ENCODE results near the gene DCLK2.
"Not testable (repeated sequence)": the region's sequence is repeated elsewhere in the genome, so short reads cannot be mapped to it uniquely, and the experiment has no call there.

DCLK2 gene

GRCh38 chr4:150181536-150181935 is 103.3 kb downstream of the DCLK2 start:
- ChIA-PET POLR2A (no interaction called here), CTCF (interaction anchor here (1.2 kb wide), 1 partner anchor 9 kb away, joined by 3 read pairs; no protein-coding TSS in a partner anchor)

GRCh38 chr4:150182794-150183193 is 104.5 kb downstream of the DCLK2 start:
- ChIA-PET CTCF (interaction anchor here (1.2 kb wide), 1 partner anchor 8 kb away, joined by 3 read pairs; no protein-coding TSS in a partner anchor), POLR2A (no interaction called here)
- no peak for TF ChIP-seq CTCF (IDR thresholded peaks at IDR 0.05; ENCODE audit: control extremely low read depth, extremely low read depth, low read depth, missing control alignments)

More at GRCh38 chr4:150181536-150181935, 103.3 kb downstream of the DCLK2 start:
- TF ChIP-seq CTCF (IDR thresholded peaks at IDR 0.05; ENCODE audit: control extremely low read depth, extremely low read depth, low read depth, missing control alignments) = no peak
- DNase-seq (ENCODE audit: extremely low spot score) = no peak

GRCh38 chr4:150185033-150185432 is 106.8 kb downstream of the DCLK2 start:
- CTCF ChIA-PET; DNase-seq (ENCODE audit: extremely low spot score); POLR2A ChIA-PET: not testable (repeated sequence)

More at GRCh38 chr4:150182794-150183193, 104.5 kb downstream of the DCLK2 start:
- no peak for DNase-seq (ENCODE audit: extremely low spot score)

GRCh38 chr4:150192986-150193385 is 114.7 kb downstream of the DCLK2 start:
- no peak for TF ChIP-seq CTCF (IDR thresholded peaks at IDR 0.05; ENCODE audit: control extremely low read depth, extremely low read depth, low read depth, missing control alignments)
- ChIA-PET CTCF (interaction anchor here (1.2 to 2.3 kb wide), 2 partner anchors 11 to 13 kb away, joined by 3 to 6 read pairs; no protein-coding TSS in a partner anchor), POLR2A (no interaction called here)
- DNase-seq (ENCODE audit: extremely low spot score) = no peak

GRCh38 chr4:150197256-150197655 is 119.0 kb downstream of the DCLK2 start:
- POLR2A ChIA-PET; DNase-seq (ENCODE audit: extremely low spot score); CTCF ChIA-PET: not testable (repeated sequence)

GRCh38 chr4:150199056-150199455 is 120.8 kb downstream of the DCLK2 start:
- POLR2A ChIA-PET = no interaction called here
- CTCF ChIA-PET = interaction anchor here (1.3 kb wide), 1 partner anchor 24 kb away, joined by 3 read pairs; no protein-coding TSS in a partner anchor
- TF ChIP-seq CTCF (IDR thresholded peaks at IDR 0.05; ENCODE audit: control extremely low read depth, extremely low read depth, low read depth, missing control alignments) = no peak
- no peak for DNase-seq (ENCODE audit: extremely low spot score)

GRCh38 chr4:150205016-150205415 is 126.8 kb downstream of the DCLK2 start:
- no peak for TF ChIP-seq CTCF (IDR thresholded peaks at IDR 0.05; ENCODE audit: control extremely low read depth, extremely low read depth, low read depth, missing control alignments)
- POLR2A ChIA-PET = no interaction called here
- DNase-seq (ENCODE audit: extremely low spot score) = no peak
- CTCF ChIA-PET = no interaction called here

- ChIA-PET POLR2A (no interaction called here), CTCF (interaction anchor here (1.2 to 1.8 kb wide), 5 partner anchors 11 to 195 kb away, joined by 3 to 5 read pairs (median 3); no protein-coding TSS in a partner anchor)
- TF ChIP-seq CTCF (IDR thresholded peaks at IDR 0.05; ENCODE audit: control extremely low read depth, extremely low read depth, low read depth, missing control alignments) = no peak
- no peak for DNase-seq (ENCODE audit: extremely low spot score)
Observed at GRCh38 chr4:150206265-150206664, 128.0 kb downstream of the DCLK2 start.

All from GM10248 (cell line).